Skeletal muscle tissue (tissue), 4 donors: ENCODE data around the gene ZNF44. TPM values are rescaled to one million over a fixed set of nuclear protein-coding genes. Genes with fewer than 3 reads are reported as not detected.
"Not testable (repeated sequence)": the region's sequence is repeated elsewhere in the genome, so short reads cannot be mapped to it uniquely, and the experiment has no call there.

ENCODE experiments used
- H3K27ac ChIP-seq: one replicate; pipeline ENCODE4 v1.7.0; 2013; ENCODE audit warnings: mild to moderate bottlenecking, low read depth, low read length, inconsistent platforms
- H3K27me3 ChIP-seq, 3 donors: one replicate each; pipeline ENCODE4 v1.7.0; 2013; ENCODE audit warnings: low read length in 3 of 3; ENCODE audit not compliant: control insufficient read depth in 3 of 3, insufficient read depth in 3 of 3
- H3K36me3 ChIP-seq, 3 donors: one replicate each; pipeline ENCODE4 v1.7.0; 2013; ENCODE audit warnings: low read length in 3 of 3; ENCODE audit not compliant: control insufficient read depth in 3 of 3, insufficient read depth in 3 of 3
- H3K4me1 ChIP-seq, 3 donors: one replicate each; pipeline ENCODE4 v1.7.0; 2013; ENCODE audit warnings: low read length in 3 of 3, mild to moderate bottlenecking in 3 of 3; ENCODE audit not compliant: control insufficient read depth in 3 of 3, insufficient read depth in 3 of 3
- H3K4me3 ChIP-seq, 3 donors: one replicate each; pipeline ENCODE4 v1.7.0; 2013; ENCODE audit warnings: low read length in 3 of 3
- H3K9ac ChIP-seq, 3 donors: one replicate each; pipeline ENCODE4 v1.7.0; 2013; ENCODE audit warnings: low read length in 3 of 3, mild to moderate bottlenecking in 3 of 3, moderate library complexity in 2 of 3, low read depth in 1 of 3
- H3K9me3 ChIP-seq, 3 donors: one replicate each; pipeline ENCODE4 v1.7.0; 2013; ENCODE audit warnings: low read length in 3 of 3; ENCODE audit not compliant: control insufficient read depth in 3 of 3
- total RNA-seq: library from RNA; depleted of rRNA; stranded (reverse); fragments of >200 nt; gene quantifications from one replicate; pipeline ENCODE4 v1.2.3, GENCODE V29; 2014
- donor health status: Osteomylitis.

The ZNF44 gene
- 13.6 TPM for total RNA-seq

- Histone ChIP-seq H3K27ac (peak within 1 kb of the TSS; percentile 96), H3K9ac (peak within 1 kb of the TSS; percentile 92 to 95 (median 95)), H3K36me3 (peaks cover 0 to 3% (median 0%) of the 10 kb centered on the region in 3 donors), H3K4me3 (peak within 1 kb of the TSS; percentile 87 to 90 (median 88)), H3K27me3 (no peaks in the 10 kb centered on the region), H3K9me3 (no peaks in the 10 kb centered on the region), H3K4me1 (peaks cover 12 to 26% (median 13%) of the 10 kb centered on the region in 3 donors)
These were observed at the start of gene ZNF44 for GRCh38 chr19:12294249-12295158. TSS of gene ZNF44 (minus strand) at chr19:12294883. CDS start at chr19:12294694, 189 bp downstream.

GRCh38 chr19:12333162-12334159 is 38.8 kb upstream of the ZNF44 start, which contains the start of gene ZNF563:
TSS of gene ZNF563 (minus strand) at chr19:12333633. CDS start at chr19:12333482, 151 bp downstream.
- H3K4me3 ChIP-seq, result peak within 1 kb of the TSS; percentile 79 to 98 (median 89)
- peaks cover 12 to 20% (median 15%) of the 10 kb centered on the region in 3 donors for H3K4me1 ChIP-seq
- H3K36me3 ChIP-seq, result no peaks in the 10 kb centered on the region
- H3K27ac ChIP-seq, result peak within 1 kb of the TSS; percentile 77
- H3K9ac ChIP-seq, result peak within 1 kb of the TSS; percentile 88 to 93 (median 92)
- no peaks in the 10 kb centered on the region for H3K9me3 ChIP-seq
- no peaks in the 10 kb centered on the region for H3K27me3 ChIP-seq

DNA sequence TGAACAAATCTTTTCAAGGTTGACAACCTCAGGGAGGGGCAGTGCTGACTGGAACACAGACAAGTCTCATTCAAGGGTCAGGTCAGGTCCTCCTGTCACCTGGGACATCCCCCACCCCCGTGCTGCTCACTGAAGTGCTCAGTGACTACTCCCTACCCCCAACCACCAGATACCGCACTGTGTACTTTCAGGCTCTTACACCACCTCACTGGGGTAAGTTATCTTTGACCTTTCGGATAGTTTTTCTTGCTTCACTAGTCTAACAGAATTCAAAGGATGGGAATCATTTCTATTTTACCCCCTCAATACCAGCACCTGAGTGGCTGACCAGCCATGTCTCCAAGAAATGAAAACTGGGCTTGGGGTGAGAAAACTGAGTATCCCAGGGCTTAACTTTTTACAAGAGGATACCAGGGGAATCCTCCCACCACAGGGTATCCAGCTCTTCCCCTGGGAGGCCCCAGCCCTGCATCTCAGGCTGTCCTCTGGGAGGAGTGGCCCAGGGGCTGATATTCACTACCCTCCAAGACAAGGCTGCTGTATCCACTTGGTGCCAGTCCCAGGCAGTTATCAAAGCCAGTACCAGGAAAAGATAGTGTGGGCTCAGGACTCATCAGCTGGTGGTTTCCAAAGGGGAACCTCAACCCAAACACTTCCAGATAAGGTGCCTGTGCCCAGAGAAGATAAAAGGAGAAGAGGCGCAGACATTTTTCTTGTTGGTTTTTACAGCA is 36.7 kb upstream of the ZNF44 start:
- no peak overlapping the region for H3K4me3 ChIP-seq

GRCh38 chr19:12330340-12330739 is 35.7 kb upstream of the ZNF44 start:
- Histone ChIP-seq H3K4me1 (peaks cover 12 to 20% (median 15%) of the 10 kb centered on the region in 3 donors), H3K27ac (peak overlapping the region; percentile 20), H3K27me3 (no peaks in the 10 kb centered on the region), H3K9me3 (no peaks in the 10 kb centered on the region), H3K36me3 (no peaks in the 10 kb centered on the region), H3K4me3 (peak overlapping the region in 1 of 3 donors; percentile 0), H3K9ac (no peak overlapping the region)

More for the DNA sequence above, 36.7 kb upstream of the ZNF44 start:
- Histone ChIP-seq H3K36me3 (no peaks in the 10 kb centered on the region), H3K27ac (no peak overlapping the region), H3K4me1 (peaks cover 12 to 20% (median 15%) of the 10 kb centered on the region in 3 donors), H3K27me3 (no peaks in the 10 kb centered on the region), H3K9ac (peak overlapping the region in 1 of 3 donors; percentile 16), H3K9me3 (no peaks in the 10 kb centered on the region)

GRCh38 chr19:12325690-12326089 is 31.0 kb upstream of the ZNF44 start:
- Histone ChIP-seq H3K36me3 (peaks cover 7 to 13% (median 10%) of the 10 kb centered on the region in 3 donors), H3K27ac (no peak overlapping the region), H3K9ac (no peak overlapping the region), H3K4me1 (peaks cover 0 to 4% (median 2%) of the 10 kb centered on the region in 3 donors), H3K9me3 (no peaks in the 10 kb centered on the region), H3K4me3 (no peak overlapping the region), H3K27me3 (no peaks in the 10 kb centered on the region)

DNA sequence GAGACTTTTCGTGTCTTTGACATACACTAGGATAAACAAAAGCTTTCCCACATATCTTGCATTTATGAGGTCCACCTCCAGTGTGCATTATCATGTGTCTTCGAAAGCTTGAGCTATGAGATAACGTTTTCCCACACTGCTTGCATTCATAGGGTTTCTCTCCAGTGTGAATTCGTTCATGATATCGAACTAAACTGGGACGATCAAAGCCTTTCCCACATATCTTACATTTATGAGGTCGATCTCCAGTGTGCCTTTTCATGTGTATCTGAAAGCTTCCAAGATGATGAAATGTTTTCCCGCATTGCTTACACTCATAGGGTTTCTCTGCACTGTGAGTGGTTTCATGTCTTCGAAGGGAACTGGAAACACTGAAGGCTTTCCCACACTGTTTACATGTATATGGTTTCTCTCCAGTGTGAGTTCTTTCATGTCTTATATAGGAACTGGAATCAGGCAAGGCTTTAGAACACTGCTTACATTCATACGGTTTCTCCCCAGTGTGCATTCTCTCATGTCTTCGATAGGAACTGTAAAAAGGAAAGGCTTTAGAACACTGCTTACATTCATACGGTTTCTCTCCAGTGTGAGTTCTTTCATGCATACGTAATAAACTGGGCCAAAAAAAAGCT is 24.2 kb upstream of the ZNF44 start:
- Histone ChIP-seq H3K4me1 (no peaks in the 10 kb centered on the region), H3K27ac (no peak overlapping the region), H3K4me3 (no peak overlapping the region), H3K9me3 (peaks cover 0 to 8% (median 6%) of the 10 kb centered on the region in 3 donors), H3K27me3 (no peaks in the 10 kb centered on the region), H3K9ac (no peak overlapping the region), H3K36me3 (peaks cover 22 to 44% (median 40%) of the 10 kb centered on the region in 3 donors)

DNA sequence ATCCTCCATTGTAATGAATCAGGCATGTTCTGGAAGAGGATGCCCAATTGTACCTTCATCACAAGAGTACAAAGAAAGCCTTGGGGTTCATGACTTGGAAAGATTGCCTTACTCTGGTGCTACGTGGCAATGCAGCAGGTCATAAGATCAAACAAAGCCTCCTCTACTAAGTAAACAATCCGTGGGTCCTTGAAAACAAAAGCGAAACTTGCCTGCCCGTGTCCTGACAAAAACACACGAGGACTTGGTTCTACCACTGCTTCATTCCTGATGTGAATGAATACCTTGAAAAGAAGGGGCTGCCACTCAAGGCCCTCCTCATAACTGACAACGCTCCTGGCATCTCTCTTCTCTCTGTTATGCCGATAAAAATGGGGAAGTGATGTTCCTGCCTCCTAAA is 19.9 kb upstream of the ZNF44 start:
- Histone ChIP-seq H3K36me3 (peaks cover 11 to 25% (median 16%) of the 10 kb centered on the region in 3 donors), H3K27ac (no peak overlapping the region), H3K4me3 (no peak overlapping the region), H3K9me3 (peaks cover 0 to 7% (median 4%) of the 10 kb centered on the region in 3 donors), H3K27me3 (no peaks in the 10 kb centered on the region), H3K9ac (no peak overlapping the region), H3K4me1 (no peaks in the 10 kb centered on the region)

GRCh38 chr19:12308891-12309290 is 14.2 kb upstream of the ZNF44 start:
- H3K27ac ChIP-seq, H3K9ac ChIP-seq, H3K36me3 ChIP-seq, H3K4me3 ChIP-seq, H3K9me3 ChIP-seq, H3K27me3 ChIP-seq, H3K4me1 ChIP-seq: not testable (repeated sequence)

DNA sequence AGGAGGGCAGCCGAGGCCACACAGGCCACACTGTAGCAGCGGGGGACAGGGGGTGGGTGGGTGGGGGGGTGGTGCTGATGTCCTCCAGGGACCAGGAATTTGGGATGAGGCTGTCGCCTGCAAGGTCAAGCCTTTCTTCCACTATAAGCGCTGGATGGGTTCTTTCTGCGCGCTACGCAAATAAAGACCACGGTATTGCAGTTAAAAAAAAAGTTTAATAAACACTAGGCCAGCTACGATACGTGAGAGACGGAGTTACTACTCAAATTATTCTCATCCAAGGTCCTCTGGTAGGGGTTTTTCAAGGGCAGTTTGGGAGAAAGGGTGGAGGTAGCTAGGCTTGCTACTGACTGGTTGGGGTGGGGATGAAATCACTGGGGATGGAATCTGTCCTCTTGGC is 508 bp upstream of the ZNF44 start:
- Histone ChIP-seq H3K9me3 (no peaks in the 10 kb centered on the region), H3K4me1 (peaks cover 12 to 23% (median 13%) of the 10 kb centered on the region in 3 donors), H3K36me3 (no peaks in the 10 kb centered on the region), H3K9ac (peak overlapping the region; percentile 92 to 95 (median 95)), H3K4me3 (peak overlapping the region; percentile 87 to 90 (median 88)), H3K27ac (peak overlapping the region; percentile 96), H3K27me3 (no peaks in the 10 kb centered on the region)
